GM18861 (cell line): Measurements from ENCODE around the gene RLN3.

Source experiments
- ATAC-seq: cut with Tn5 transposase; IDR thresholded peaks from one replicate; pipeline ENCODE4 v1.9.1; 2021; ENCODE audit not compliant: unreplicated experiment

The RLN3 gene

DNA sequence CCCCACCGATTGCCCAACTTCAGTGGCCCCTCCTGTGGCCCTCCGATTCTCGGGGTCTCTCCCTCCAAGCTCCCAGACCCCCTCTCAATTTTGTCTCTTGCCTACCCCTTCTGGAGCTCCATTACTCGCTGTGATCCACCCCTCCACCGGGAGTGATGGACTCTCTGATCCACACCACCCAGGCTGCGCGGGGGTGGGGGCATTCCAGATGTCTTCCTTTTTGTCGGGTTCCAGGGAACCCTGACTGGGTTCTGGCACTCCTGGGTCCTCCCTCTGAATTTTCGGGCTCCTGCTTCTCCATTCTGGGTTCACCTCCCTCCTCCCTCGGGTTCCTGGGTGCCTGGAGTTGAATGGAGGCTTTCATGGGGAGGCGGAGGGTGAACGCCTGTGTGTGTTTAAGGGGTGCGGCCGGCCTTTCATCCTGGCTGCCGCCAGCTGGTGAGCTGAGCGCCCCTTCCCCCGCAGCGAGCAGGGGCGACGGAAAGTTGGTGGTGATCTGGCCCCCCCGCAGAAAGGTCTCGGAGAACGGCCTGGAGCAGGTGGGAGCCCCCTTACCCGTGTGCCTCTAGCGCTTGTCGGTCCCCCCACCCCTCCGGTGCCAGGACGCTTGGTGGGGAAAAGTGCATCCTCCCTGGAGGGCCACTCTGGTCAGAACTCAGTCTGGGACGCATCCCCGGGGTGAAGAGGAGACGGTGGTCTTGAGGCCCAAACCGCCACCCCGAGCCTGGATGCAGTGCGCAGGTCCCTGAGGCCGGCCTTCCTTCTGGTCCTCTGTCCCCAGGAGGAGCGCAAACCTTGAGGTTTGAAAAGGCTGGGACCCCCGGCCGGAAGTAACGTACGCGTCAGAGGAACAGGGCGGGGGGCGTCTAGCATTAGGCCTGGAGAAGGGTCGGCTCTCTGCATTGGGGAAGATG, 46.2 kb downstream of the RLN3 start:
- no peak for ATAC-seq

DNA sequence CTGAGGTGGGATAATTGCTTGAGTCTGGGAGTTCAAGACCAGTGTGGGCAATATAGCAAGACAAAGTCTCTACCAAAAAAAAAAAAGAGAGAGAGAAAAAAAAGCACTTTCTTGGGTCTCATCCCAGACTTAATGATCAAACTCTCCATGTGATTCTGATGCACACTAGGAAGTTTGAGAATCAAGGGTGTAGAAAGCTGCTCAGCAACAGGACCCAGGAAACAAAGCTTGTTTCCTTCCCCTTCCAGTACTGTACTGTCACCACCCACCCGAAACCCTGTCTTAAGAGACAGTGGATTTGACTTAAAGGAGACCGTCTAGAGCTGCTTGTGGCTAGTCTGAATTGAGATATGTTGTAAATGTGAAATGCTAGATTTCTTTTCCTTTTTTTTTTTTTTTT, 50.5 kb downstream of the RLN3 start:
- no peak for ATAC-seq
